ENCODE results near the gene RIMBP2.

Gene RIMBP2

DNA sequence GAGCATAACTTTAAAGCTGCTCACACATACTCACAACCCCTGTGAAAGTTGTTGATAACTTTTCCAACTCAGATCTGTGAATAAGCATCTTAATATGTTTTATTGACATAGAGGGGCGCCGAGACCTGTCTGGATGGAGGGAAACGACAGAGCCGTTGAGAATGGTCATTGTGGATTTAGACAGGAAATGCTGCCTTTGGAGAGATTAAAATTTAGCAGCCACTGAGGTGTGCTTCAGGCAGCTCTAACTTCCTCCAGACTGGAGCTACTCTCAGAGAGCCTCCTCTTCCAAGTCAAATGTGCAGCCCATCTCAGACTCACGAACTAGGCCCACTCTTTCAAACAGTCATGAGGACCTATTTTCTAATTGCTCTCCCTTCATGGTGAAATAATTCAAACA, 90.9 kb downstream of the RIMBP2 start:
- DNase-seq, result no peak

DNA sequence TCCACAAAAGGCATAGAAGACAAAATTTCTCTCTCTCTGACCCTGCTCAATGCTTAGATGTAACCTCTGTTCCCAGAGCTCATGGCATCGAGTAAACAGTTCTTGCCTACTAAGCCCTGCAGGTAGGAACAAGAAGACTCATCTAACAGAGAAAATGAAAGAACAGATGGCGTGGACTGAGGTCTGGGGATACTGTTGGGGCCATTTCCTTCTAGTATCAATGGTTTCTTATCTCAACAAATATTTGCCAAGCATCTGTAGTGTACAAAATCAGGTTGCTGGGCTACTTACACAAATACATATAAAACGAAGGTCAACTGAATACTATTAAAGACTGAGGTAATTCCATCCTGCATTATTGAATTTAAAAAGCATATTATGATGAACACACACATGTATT, 93.3 kb downstream of the RIMBP2 start:
- no peak for DNase-seq

DNA sequence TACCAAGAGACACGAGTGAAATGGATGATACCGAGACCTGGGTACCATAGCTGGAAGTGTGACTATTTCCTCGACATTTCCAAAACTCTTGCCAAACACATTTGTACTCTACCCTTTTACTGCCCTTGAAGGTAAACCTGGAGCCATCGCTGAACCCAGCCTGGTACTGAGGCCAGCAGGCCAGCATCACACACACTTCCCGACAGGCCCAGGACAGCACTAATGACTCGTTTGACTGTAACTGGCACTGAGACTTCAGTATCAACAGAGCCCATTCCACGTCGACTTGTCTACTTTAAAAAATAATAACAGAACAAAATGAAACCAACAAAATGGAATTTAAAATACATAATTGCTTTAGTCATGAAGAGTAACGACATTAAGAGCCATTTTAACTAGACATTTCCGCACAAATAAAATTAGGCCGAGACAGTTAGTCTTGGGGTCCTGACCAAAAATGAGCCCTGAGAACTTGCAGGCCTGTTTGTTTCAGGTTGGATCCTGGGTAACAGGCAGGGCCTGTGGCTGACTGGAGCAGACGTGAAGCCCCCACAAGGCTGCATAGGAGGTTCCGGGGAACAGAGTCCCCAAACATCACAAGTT, 94.3 kb downstream of the RIMBP2 start:
- no peak for DNase-seq

DNA sequence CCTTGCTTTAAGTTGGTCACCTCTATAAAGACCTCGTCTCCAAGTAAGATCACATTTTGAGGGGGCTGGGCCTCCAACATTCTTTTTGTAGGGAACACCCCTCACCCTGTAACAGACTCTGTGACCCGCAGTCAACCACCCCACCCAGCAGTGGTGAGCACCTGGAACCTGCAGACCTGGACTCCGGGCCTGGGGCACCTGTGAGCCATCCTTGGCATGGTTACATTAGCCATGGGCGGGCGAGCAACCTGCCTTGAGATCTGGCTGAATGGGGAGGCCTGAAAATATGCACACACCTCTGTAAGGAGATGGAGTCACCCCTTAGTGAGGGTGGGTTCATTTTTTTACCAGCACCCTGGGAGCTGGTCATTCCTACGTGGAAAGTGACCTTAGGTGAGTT, 95.3 kb downstream of the RIMBP2 start:
- no peak for DNase-seq

DNA sequence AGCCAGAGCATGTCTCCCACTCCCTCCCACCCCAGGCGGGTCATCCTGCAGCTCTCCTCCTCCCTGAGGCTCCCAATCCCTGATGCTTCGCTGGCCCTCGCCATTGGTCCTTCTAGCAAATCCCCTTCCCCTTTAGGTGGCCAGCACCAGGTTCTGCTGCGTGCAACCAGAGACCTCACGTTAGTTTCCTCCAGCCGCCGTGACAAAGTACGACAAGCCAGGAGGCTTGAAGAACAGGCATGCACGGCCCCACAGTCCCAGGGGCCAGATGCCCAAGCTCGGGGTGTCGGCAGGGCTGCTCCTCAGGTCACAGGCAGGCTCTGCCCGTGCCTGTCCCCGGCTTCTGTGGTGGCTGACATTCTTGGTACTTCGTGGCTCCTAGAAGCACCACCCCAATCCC, 95.8 kb downstream of the RIMBP2 start:
- no peak for DNase-seq

DNA sequence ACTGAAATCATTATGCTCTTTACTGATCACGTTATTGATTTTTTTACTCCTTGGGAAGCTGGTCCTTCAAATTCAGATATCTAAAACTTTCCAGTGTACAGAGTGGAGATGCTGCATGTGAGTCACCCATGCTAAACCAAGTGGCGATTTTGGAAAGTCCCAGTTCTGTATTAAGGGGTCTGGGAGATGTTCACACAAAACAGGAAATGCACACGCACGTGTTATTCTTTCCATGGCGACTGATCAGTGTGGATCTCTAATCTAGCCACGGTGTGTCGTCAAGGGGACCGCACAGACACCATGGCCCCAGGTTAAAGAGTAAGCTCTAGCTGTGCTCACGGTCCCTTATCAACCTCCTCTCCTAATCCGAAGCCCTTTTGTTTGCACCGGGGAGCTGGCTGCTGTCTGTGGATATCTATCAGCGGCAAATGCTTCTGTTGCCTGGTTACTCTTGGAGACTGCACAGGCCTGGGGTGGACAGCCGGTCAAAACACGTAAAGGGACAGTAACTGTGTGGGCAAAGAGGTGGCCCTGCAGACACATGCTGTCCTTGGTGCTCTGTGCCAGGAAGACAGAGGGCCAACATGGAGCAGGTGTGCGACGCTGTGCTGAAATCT, 96.6 kb downstream of the RIMBP2 start:
- DNase-seq, result no peak

DNA sequence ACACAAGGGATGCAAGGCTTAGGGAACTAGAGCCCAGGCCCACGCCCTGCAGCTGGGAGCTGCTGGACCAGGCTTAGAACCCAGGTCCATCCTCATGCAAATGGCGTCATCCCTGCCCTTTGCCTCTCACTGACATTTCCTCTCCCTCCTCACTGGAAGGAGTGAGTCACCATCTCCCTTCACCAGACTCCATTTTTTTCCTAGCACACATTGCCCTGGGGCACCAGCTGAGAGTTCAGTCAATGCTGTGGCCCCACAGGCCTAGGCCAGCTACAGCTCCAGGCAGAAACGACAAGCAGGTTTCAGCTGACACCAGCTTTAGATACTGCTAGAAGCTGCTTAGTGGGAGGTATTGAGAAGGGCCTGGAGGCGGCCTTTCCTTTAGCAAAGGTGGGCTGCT, 98.9 kb downstream of the RIMBP2 start:
- no peak for DNase-seq

DNA sequence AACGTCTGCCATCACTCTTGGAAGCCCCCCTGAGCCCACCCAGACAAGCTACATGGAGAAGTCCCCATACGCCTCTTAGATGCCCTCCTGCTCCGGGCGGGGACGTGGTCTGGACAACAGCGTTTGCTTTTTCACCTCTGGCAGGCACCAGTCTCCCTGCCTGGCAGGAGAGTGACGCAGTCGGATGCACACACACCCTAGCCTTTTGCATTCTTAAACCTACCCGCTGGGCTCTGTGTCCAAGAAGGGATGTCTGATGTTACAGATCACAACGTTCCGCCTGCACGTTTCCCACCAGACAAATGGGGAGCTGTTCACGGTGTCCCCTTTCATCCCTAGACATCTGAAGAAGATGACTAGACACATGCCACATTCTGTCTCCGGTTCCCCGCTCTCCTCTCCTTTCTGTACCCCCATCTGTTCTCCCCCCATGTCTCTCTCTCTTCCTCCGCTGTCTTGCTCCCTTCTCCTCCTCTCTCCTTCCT, 100.2 kb downstream of the RIMBP2 start:
- DNase-seq, result no peak

DNA sequence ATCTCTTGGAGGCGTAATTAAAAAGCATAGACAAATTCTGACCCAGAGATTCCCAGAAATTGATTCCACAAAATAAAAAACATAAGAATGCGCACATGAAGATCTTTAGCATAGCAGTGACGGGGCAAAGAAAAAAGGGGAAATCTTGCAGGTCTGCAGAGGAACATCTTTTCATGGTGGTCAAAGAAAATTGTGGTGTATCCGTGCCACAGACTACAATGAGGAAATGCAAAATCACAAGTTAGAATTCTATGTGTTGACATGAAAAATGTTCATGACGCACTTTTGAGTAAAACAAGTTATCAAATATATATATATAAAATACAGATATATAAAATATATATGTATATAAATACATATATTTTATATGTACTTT, 101.6 kb downstream of the RIMBP2 start:
- no peak for DNase-seq

DNA sequence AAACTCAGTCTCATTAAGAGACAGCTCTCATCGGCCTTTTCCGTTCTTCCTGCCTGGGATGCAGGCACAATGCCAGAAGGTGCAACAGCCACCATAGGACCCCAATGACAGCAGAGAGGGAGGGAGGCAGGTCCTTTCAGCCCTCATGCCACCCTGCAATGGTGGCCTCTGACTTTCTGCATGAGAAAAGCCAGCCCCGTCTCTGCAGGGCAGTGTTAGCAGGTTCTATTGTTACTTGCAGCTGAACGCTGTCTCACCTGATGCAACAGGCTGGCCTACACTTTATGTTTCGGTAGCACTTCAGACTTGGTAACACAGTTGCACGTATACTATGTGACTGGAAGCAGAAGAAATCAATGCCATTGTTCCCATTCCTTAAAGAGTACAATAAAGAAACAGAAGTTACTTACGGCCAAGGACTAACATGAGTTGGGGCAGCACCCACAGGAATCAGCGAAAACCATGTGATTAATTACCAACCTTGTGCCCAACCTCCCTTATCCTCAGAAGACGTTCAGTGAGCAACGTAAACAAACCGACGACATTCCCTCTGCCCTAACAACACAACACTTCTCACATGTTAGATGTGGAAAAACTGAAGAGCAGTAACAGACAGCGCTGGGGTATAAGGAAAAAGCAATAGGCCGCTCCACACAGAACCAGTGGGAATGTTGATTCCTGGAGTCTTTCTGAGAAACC, 102.1 kb downstream of the RIMBP2 start:
- no peak for DNase-seq

DNA sequence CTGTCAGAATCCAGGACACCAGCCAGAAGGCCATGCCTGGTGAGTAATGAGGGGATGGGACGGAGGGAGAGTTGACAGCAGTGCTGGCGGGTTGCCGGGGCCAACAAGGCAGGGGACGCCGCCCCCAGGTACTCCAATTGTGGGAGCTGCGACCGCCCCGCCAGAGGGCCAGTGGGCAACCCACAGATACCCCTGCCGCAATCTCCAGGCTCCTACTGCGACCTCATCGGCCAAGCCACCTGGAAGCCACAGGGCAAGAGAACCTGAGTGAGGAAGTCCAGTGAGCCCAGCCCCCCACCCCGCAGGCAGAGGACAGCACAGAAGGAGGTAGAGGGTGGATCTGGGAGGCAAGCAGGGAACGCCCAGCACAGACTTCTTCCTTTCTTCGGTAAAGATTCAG, 103.0 kb downstream of the RIMBP2 start:
- no peak for DNase-seq

DNA sequence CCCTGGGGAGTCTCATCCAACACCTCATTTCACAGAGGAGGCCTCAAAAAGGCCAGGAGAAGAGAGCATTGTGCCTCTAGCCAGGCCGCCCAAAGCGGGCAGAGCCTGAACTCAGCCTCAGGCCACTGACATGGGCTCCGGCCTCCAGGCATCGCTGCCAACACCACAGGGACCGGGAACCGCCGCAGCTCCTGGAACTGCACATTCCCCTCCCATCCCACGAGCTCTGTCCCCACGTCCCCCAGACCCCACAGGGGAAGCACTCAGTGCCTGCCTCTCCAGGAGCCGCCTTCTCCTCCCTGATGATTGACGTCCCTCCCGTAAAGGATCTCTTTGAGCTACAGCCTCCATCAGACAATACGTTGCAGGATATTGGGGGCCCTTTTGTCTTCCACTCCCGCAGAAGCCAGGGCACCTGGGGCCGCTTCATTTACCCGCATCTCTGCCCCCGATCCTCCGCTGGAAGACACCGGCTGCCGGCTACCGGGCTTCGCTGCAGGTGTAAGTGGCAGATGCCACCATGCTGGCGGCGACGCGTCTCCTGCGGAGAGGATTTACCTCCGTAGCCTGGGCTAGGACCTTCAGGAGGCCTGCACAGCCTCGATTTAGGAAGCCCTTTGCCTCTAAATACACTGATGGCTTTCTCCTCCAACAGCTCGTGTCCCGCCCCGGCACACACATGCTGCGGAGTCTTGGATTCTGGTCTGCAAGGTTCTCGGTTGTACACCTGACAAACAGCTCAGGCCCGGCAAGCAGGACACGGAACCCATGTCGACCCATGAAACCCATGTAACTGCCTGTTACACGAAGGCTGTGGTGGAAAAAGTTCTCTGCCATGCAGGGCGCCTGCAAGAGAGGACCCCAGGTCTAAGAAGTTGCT, 104.8 kb downstream of the RIMBP2 start:
- DNase-seq, result no peak

DNA sequence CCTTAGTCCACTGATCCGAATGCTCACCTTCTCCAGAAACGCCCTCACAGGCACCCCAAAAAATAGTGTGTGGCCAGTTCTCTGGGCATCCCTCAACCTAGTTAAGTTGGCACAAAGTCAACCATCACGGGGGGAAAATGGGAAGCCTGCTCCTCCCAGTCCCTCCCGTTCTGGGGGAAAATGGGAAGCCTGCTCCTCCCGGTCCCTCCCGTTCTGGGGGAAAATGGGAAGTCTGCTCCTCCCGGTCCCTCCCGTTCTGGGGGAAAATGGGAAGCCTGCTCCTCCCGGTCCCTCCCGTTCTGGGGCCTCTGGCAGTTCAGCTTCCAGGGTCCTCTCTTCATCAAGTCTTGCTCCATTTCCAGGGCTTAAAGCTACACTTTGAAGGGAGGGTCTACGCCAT, 106.1 kb downstream of the RIMBP2 start:
- no peak for DNase-seq

DNA sequence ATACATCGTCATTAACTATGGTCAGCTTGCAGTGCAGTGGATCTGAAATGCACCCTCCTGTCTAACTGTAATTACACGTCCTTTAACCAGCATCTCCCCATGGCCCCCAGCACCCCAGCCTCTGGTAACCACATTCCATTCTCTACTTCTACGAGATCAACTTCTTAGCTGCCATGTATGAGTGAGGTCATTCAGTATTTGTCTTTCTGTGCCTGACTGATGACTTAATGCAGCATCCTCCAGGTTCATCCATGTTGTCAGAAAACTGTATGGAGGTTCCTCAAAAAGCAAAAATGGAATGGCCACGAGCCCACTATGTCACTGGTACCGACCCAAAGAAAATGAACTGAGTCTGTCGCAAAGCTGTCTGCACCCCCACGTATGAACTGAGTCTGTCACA, 107.3 kb downstream of the RIMBP2 start:
- DNase-seq, result no peak

DNA sequence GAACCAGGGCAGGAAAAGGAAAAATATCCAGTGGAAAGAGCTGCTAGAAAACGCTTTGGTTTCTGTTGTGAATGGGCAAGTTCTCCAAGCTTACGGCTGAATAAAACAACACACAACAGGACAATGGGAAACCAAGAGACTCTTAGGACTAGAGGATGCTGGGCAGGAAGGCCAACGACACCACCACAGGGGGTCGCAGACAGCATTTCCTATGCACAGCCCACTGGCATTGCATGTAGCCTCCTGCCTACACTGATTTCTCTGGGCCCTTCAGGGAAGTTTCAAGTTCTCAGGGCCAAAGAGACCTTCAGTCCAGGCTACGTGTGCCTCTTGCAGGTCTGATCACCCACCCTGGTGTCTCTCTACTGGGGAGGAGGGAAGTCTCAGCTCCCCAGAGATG, 108.0 kb downstream of the RIMBP2 start:
- no peak for DNase-seq

DNA sequence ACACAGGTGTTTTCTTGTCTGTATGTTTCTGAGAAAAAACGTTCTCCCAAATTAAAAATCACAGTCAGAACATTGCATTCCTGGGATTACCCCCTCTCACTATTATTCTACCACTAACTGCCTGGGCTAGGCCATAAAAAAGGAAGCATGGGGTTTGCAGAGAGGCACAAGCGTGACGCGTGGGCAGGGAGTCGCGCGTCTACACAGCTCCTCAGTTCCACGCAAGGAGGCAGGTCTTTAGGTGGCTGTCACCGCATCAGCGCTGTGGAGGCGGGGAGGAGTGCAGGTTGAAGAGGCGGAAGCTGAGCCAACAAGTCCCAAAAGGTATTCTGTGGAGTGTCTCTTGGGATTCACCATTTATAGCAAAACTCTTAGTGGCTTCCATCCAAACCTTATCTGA, 109.9 kb downstream of the RIMBP2 start:
- no peak for DNase-seq

DNA sequence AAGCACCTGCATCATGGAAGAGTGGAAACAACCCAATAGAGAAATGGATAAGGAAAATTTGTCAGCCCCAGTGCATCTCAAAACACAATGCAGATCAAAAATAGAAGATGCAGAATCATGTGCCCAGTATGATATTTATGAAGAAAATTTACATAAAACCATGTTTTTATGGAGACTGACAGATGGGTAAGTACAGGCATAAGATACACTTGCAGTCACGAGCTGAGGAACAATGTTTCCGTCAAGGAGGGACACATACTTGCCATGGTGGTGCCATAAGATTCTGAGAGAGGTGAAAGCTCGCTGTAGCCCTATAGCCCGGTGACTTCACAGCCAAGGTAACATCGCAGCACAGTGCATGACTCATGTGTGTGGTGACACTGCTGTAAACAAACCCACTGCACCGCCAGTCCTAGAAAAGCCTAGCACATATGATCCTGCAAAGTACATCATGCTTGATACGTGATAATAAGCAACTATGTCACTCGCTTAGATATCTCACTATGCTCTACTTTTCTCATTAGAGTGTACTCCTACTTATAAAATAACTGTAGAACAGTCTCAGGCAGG, 112.6 kb downstream of the RIMBP2 start:
- DNase-seq, result no peak

DNA sequence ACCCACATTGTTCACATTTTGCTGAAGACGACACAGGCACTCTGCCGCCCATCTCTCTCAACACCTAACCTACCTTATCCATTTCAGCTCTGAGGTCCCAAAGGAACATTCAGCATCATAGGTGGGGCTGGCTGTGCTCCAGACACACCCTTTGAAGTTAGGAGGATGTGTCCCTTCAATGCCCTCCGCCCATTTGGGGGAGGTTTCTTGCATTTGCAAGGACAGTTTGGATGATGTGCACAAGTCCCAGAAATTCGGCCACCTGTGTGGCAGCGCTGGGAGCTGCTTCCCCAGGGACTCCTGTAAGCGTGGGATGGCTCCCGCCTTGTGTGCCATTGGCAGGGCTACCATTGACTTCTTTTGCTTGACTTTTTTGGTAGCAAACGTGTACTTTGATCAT, 113.8 kb downstream of the RIMBP2 start:
- DNase-seq, result no peak

DNA sequence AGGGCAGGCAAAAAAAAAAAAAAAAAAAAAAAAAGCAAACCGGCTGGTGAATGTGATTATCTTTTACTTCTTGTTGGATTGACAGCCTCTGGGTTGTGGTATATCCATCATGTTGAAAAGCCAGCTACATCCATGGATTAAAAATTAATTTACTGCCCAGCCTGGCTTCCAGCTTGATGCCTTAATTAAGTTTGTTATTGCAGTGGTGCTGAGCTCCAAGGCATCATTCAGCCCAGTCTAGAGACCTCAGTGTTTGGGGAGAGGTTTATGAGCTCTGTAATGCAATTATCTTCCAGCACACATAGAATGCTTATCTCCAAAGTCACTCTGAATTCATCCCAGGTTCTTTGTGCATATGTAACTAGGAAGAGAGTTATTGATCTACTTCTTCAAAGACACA, 114.8 kb downstream of the RIMBP2 start:
- DNase-seq, result no peak

DNA sequence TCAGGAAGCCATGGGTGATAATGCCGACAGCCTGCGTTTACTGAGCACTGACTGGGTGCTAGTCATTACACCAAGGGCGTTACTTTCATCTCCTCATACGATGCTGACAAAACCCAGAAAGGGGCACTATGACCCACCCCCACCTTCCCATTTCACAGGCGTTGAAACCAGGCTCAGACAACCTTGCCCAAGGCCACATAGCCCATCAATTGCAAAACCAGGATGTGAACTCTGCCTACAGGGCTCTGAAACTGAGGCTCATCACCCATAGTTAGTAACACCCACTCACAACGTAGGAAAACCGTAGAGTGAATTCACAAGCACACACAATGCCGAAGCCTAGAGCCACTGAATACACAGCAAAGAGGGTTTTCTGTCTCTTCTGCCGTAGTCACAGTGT, 119.9 kb downstream of the RIMBP2 start:
- no peak for DNase-seq

DNA sequence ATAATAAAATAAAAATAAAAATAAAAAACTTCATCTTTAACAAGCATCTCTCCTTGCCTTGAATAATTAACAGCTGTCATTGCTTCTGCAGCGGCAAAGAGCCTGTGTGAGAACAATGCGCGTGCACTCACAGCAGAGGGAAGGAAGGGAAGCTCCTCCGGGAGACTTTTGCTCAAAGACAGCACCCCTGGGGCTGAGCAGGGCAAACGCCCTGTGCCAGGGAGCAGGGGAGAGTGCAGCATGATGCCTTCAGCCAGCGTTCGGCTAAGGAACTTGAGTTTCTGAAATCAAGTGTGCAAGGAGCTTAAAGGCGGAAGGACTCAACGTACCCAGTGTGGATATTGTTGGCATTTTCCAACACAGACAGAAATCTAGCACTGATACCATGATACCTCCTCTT, 120.5 kb downstream of the RIMBP2 start:
- no peak for DNase-seq

DNA sequence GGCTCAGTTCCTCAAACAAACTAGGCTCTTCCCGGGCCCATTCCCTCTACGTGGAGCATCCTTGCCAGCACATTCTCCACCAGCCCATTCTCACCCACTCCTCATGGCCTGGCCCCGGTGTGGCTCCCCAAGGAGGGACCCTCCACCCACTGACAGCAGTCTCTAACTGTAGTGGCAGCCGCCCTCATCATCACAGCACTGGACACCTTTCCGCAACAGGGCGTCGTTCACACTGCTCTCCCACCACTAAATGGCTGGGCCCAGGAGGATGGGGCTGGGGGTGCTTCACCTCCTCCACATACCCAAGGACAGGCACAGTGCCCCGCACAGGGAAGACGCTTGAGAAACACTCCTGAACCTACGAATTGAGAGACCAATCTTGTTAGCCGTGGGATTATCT, 123.0 kb downstream of the RIMBP2 start:
- no peak for DNase-seq

DNA sequence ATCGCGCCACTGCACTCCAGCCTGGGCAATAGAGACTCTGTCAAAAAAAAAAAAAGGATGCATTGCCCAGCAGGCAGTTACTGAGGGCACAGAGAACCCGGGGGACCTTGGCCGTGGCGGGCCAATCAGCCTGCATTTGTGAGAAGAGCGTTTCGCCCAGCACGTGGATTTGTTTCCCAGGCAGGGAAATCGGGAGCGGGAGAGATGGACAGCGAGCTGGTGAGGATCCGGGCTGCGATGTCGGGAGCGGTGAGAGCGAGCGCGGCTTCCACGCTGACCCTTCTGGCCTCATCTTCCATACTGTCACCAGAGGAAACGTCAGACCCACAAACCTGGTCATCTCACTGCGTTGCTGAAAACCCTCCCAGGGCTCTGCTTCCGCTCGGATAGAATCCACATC, 123.5 kb downstream of the RIMBP2 start:
- DNase-seq, result no peak

Measured in NCI-H446 treated with DMSO at 0.1 percent for 48 hours (cell line).